K562 treated with DMSO at 1 percent for 4 hours (cell line): ENCODE results near the gene OR10T2. TPM values are rescaled to one million over a fixed set of nuclear protein-coding genes. Genes with fewer than 3 reads are reported as not detected.

ENCODE experiments used
- total RNA-seq: library from RNA; unstranded; fragments of 300-600 nt; gene quantifications from 2 replicates; pipeline ENCODE4 v1.2.3, GENCODE V29; 2022; ENCODE audit not compliant: insufficient read depth

Gene OR10T2
- total RNA-seq = not detected in 2 replicates

GRCh38 chr1:158398818-158399514 lies at the start of gene OR10T2:
Gene OR10T2 (minus strand): TSS chr1:158399466. CDS start chr1:158399466, 0 bp downstream.

GRCh38 chr1:158426137-158426536 lies 26.9 kb upstream of the OR10T2 start, which contains the start of gene OR10K2:
Gene OR10K2 (minus strand): TSS chr1:158426237. CDS start chr1:158420866, 5,371 bp downstream.

GRCh38 chr1:158353303-158354075 lies 45.8 kb downstream of the OR10T2 start, which contains the start of gene CD1E:
Gene CD1E (plus strand): TSS chr1:158353894. CDS start chr1:158353989, 95 bp downstream.

Other genes starting within 250 kb of the OR10T2 start
- gene CD1D, start 218.6 kb downstream of the OR10T2 start, total RNA-seq = not detected in 2 replicates
- not detected in 2 replicates for gene CD1A, start 145.0 kb downstream of the OR10T2 start, total RNA-seq
- not detected in 2 replicates for gene CD1C, start 109.5 kb downstream of the OR10T2 start, total RNA-seq
- gene CD1B, start 67.9 kb downstream of the OR10T2 start, total RNA-seq = not detected in 2 replicates
- not detected in 2 replicates for gene CD1E, start 45.6 kb downstream of the OR10T2 start, total RNA-seq
- gene OR10K2, start 26.8 kb upstream of the OR10T2 start, total RNA-seq = not detected in 2 replicates
- gene OR10K1, start 62.4 kb upstream of the OR10T2 start, total RNA-seq = not detected in 2 replicates
- gene OR10R2, start 72.8 kb upstream of the OR10T2 start, total RNA-seq = not detected in 2 replicates
- not detected in 2 replicates for gene OR6Y1, start 154.9 kb upstream of the OR10T2 start, total RNA-seq
- gene OR6P1, start 171.1 kb upstream of the OR10T2 start, total RNA-seq = not detected in 2 replicates
- not detected in 2 replicates for gene OR10X1, start 180.4 kb upstream of the OR10T2 start, total RNA-seq
- gene OR10Z1, start 205.8 kb upstream of the OR10T2 start, total RNA-seq = 0.08 TPM in 1 of 2 replicates, not detected in the other